ENCODE data around the gene PCSK1.
"Not testable (repeated sequence)": the region's sequence is repeated elsewhere in the genome, so short reads cannot be mapped to it uniquely, and the experiment has no call there.

The PCSK1 gene

GRCh38 chr5:96373381-96373733 is 59.7 kb downstream of the PCSK1 start:
- no peak for DNase-seq (ENCODE audit: low read depth, low spot score)

- DNase-seq (ENCODE audit: low read depth, low spot score), result no peak
Measured at GRCh38 chr5:96372726-96373380, 60.2 kb downstream of the PCSK1 start.

- DNase-seq (ENCODE audit: low read depth, low spot score), result no peak
Measured at GRCh38 chr5:96370976-96371375, 62.1 kb downstream of the PCSK1 start.

GRCh38 chr5:96367337-96367736 is 65.7 kb downstream of the PCSK1 start:
- DNase-seq (ENCODE audit: low read depth, low spot score), result not testable (repeated sequence)

GRCh38 chr5:96354237-96354636 is 78.8 kb downstream of the PCSK1 start:
- no peak for DNase-seq (ENCODE audit: low read depth, low spot score)

- no peak for DNase-seq (ENCODE audit: low read depth, low spot score)
Measured at GRCh38 chr5:96353220-96353619, 79.8 kb downstream of the PCSK1 start.

GRCh38 chr5:96350678-96351077 is 82.4 kb downstream of the PCSK1 start:
- no peak for DNase-seq (ENCODE audit: low read depth, low spot score)

- DNase-seq (ENCODE audit: low read depth, low spot score), result no peak
Measured at GRCh38 chr5:96348536-96348935, 84.5 kb downstream of the PCSK1 start.

GRCh38 chr5:96347502-96348292 is 85.4 kb downstream of the PCSK1 start:
- DNase-seq (ENCODE audit: low read depth, low spot score), result no peak

- DNase-seq (ENCODE audit: low read depth, low spot score), result no peak
Measured at GRCh38 chr5:96344678-96345577, 88.1 kb downstream of the PCSK1 start.

GRCh38 chr5:96343094-96343493 is 90.0 kb downstream of the PCSK1 start:
- DNase-seq (ENCODE audit: low read depth, low spot score), result no peak

GRCh38 chr5:96342581-96342980 is 90.5 kb downstream of the PCSK1 start:
- DNase-seq (ENCODE audit: low read depth, low spot score), result no peak

Data from ELF-1 (cell line).